GM15510 (cell line): Measurements from ENCODE around the gene CIITA.
A peak's percentile ranks its signal among the peaks of the same experiment; 100 is the strongest.

Experiments used
- POLR2A ChIP-seq: IDR thresholded peaks from 3 replicates; pipeline ENCODE4 v1.6.1; 2011; ENCODE audit warnings: borderline replicate concordance; ENCODE audit not compliant: insufficient read length; ENCODE audit errors: extremely low read depth

Gene CIITA

DNA sequence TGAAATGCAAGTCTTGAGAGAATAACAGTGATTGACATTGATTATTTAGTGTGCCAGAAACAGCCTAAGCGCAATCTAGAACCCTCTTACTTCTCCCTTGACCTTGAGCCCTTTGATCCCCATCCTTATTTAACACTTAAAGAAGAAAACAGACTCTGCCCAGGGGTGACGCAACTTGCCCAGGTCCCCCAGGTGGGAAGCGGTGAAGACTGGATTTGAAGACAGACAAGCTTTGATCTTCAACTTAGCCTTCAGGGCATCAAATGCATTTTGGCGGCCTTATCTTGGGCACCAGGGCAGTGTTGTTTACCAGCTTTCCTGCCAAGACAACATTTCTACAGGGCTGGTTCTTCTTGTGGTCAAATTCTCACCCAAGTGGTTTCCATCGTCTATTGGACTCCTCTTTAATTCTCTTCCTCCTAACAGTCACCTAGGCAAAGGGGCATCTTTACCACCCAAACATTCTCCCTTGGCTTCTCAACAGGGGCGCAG is 8.9 kb upstream of the CIITA start:
- no peak for TF ChIP-seq POLR2A

DNA sequence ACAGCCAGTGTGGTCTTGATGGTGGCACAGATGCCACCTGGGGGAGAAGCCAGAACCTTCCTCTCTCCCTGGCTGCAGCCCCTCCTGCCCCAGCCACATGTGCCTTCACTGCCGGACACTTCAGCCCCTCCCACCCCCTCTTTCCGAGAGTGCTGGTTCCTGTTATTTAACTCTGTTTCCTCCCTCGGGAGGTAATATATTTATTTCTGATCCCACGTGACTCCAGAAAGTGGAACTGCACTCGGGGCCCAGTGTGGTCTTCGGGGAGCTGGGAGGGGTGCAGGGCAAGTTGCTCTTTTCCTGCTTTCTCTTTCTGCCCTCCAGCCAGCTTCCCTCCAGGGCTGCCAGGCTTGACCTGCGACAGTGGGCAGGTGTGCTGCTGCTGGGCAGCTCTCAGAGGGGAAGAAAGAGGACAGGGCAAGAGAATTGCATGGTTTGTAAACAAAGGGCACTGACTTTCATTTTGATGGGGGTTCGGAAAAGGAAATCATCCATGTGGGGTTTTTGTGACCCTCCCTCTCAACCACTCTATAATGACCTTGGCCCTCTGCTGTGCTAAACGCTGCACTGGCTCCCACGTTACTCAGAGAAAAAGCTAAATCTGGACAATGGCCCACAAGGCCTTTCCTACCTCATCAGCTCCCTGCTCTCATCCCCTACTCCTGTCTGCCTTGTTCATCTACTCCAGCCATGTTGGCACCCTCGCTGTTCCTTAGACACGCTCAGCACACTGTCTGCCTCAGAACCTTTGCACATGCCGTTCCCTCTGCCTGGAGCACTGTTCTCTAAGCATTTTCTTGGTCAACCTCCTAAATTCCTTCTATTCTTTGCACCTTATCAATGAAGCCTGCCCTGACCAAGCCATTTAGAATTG is 8.2 kb upstream of the CIITA start:
- TF ChIP-seq POLR2A = peak; percentile 46

- TF ChIP-seq POLR2A = no peak
Observed at GRCh38 chr16:10870137-10870776, 6.7 kb upstream of the CIITA start.

DNA sequence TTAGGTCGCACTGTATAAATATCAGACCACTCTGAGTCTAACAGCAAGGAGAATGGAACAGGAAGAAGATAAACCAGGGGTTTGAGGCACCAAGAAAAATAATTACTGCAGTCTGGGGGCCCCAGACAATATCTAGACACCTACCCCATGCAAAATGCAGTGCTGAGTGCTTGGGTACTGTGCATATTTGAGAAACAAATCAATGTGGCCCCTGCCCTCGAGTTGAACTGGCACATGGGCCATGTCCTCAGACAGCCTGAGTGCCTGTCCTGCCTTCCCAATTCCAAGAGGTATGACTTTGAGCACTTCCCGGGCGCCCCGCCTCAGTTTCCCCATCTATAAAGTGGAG is 6.2 kb upstream of the CIITA start:
- TF ChIP-seq POLR2A = no peak

DNA sequence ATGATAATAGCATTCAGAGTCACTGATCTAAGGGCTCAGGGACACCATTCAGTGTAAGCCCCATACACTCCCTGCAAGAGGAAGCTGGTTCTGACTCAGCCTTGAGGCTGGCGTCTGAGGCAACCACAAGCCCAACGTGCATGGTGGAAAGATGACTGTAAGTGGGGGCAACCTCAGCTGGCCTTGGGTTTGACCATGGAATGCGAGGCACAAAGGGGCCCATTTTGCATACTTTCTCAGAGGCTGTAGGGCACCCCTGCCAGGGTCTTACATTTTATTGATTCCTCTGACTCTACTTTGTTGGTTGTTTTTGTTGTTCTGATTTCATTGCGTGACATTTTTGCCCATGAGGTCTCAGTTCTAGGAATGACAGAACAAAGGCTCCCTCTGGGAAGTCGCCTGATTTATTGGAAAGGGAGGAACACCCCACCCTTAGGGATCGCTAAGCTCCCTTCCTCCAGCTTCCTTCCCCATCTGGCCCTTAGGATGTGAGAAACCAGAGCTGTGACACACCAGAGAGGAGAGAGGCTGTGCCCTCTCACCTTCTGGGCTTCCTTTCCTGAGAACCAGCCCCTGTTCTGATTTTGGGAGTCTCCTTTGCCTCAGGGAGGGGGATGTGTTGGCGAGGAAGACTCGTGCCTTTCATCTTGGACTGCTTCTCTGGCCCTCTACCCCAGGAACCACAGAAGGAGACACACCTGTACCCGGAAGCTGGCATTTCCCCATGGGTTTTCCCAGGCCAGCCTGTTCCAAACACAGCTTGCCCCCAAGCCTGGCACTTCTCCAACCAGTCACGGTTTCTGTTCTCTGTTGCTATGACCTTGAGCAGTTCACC is 5.6 kb upstream of the CIITA start:
- TF ChIP-seq POLR2A = no peak

DNA sequence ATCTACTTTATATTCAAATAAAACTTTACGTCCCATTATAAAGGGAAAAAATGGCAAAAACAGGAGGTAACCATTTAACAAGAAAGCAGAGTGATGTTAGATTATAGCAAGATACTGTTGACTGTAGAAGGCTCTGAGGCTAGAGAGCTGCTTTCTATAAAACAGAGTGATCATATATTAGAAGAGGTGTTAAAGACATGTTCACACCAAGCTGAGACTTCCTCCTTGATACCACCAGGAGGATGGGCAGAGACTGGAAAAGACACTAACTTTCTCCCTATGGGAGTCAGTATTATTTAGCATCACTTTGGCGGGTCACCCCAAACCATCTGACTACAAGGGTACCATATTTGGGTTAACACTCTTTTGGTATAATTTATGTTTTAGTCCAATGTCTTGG is 687 bp upstream of the CIITA start:
- no peak for TF ChIP-seq POLR2A

DNA sequence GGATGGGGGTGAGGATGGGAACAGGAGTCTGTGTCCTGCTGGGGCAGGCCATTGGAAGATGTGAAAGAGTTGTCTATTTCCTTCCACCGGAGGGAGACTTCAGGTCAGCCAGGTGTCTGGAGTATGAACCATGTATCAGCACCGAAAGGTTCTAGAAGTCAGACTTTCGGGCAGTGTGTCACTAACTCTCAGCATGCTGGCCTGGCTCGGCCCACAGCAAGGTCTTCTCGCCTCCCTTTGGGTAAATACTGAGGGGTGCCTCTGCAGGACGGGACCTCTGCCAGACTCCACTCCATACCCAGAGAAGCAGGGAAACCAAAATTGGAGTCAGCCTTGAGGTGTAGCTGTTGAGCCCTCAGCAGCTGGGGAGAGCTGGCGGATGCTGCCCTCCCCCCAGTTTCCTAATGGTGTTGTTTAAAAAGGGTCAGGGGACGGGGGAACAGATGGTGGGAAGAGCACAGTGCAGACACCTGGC is 507 bp downstream of the CIITA start:
- TF ChIP-seq POLR2A = no peak

DNA sequence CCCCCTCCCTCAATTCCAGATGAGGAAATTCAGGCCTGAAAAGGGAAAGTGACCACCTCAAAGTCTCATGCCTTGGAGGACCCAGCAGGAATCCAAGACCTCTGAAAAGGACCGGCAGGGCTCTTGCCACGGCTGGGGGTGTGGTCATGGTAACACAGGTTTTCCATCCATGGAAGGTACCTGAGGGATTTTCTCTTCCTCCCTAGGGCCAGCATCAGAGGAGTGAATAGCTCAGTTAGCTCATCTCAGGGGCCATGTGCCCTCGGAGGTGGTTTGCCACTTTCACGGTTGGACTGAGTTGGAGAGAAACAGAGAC is 1.3 kb downstream of the CIITA start:
- no peak for TF ChIP-seq POLR2A

- peak; percentile 57 for TF ChIP-seq POLR2A
Observed at GRCh38 chr16:10878644-10879501, 1.9 kb downstream of the CIITA start.

DNA sequence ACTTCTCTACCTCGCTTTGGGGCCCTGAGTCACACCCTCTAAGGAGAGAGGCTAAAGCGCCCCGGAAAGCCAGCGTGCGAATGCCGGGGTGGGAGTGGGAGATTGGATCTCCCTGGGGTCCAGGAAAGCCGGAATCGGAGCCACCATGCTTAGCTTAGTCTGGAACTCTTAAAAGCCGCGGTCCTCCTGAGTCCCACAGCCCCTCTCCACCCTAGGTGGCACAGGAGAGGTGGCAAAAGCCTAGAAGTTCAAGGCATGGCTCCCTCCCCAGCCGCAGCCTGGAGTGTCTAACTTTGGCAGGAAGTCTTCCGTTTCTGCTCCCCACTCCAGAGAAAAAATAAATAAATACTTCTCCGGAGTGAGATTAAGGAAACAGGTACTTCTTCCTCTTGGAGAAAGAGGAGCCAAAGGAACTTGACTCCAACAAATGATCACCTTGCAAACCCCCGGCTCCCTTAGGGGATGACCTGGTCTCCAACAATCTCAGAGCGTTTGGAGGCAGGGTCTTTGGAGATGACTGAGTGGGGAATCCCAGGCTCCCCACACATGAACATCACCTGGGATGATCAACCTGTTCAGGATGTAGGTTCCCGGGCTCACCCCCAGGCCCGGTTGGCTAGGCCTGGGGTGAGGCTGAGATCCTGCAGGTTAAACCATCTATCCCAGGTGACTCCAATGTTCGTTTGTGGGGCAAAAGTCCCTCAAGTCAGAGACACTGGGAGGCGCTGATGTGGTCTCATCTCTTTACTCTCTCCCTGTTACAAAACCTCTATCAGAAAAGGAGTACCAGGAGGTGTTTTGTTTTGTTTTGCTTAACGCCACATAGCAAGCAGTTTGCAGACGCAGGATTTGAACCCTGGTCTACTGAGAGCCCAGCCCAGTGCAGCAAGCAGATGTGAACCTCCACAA is 2.9 kb downstream of the CIITA start:
- no peak for TF ChIP-seq POLR2A

GRCh38 chr16:10880594-10881452 is 3.8 kb downstream of the CIITA start:
- TF ChIP-seq POLR2A = no peak

DNA sequence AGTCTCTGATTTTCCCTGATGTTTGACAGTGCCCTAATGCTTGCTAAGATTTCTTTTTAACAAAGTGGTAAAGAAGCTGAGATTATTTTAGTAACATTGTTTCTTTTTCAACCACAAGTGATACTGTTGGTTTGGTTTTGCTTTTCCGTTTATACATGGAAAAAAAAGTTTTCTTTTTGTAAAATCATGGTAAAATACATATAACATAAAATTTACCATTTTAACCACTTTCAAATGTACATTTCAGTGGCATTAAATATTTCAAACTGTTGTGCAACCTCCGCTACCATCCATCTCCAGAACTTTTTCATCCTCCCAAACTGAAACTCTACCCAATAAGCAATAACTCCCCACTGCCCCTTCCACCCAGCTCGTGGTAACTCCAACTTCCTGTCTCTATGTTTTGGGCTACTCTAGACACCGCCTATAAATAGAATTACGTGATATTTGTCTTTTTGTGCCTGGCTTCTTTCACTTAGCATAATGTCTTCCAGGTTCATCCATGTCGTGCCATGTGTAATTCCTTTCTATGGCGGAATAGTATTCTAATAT is 4.6 kb downstream of the CIITA start:
- TF ChIP-seq POLR2A = no peak

DNA sequence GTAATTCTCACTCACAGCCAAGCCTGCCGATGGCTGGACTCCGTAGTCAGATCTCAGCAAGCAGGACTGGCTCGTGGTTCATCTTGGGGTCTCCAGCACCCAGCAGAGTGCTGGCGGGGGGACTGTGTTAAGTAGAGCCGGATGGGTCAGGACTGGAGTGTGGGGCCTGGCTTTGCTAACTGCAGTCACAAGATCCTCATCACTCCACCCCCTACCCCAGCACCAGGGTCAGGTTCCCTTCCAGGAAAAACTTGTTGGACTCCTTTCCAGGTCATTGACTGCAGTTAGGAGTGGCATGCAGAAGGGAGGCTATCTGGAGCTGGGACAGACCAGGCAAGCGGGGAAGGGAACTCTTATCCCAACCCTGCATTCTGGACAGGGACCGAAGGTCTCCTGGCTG is 6.0 kb downstream of the CIITA start:
- TF ChIP-seq POLR2A = no peak

GRCh38 chr16:10885246-10885645 is 8.2 kb downstream of the CIITA start:
- no peak for TF ChIP-seq POLR2A
